NCI-H524 treated with DMSO at 0.1 percent for 48 hours (cell line): ENCODE measurements around the gene PHC3.

Source experiments
- DNase-seq: peaks from one replicate; lab custom pipeline; 2025; lab: John Stamatoyannopoulos, UW

The PHC3 gene

GRCh38 chr3:170040418-170040817 is 141.1 kb downstream of the PHC3 start:
- no peak for DNase-seq

DNA sequence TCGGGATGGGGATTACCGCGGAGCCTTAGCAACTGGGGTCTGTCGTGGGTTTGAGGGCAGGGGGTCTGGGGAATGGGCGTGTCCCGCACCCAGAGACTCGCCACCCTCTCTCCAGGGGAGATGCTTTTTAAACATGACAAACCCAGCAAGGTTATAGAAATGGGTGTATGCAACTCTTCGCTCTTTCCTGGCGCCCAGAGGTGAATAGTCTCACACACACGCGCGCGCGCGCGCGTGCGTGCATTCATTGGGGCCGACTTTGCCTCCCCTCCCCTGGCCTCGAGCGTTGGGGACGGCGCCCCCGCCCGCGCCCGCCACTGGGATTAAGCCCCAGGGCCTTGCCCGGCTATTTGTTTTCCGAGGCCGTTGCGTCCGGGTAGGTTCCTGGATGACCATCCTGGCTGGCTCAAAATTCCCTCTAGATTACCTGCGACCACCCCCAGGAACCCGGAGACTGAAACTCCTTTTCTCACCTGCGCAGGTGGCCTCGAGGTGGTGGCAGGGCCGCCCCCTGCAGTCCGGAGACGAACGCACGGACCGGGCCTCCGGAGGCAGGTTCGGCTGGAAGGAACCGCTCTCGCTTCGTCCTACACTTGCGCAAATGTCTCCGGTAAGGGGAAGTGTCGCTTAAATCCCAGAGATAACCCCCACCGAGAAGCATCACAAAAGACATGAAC is 143.0 kb downstream of the PHC3 start:
- DNase-seq: no peak
